Transverse colon (tissue), 4 donors: ENCODE results near the gene PTPRG. TPM values are rescaled to one million over a fixed set of nuclear protein-coding genes. Genes with fewer than 3 reads are reported as not detected.
A peak's percentile ranks its signal among the peaks of the same experiment; 100 is the strongest.
"Not testable (repeated sequence)": the region's sequence is repeated elsewhere in the genome, so short reads cannot be mapped to it uniquely, and the experiment has no call there.

Source experiments
- DNase-seq: peaks from one replicate; pipeline ENCODE4 v3.0.0-alpha.2; 2019
- H3K27ac ChIP-seq, 4 donors: fragments of 200-600 bp; sonication (generic); 2 replicates each; pipeline ENCODE4 v1.5.1; 2016 to 2018; ENCODE audit warnings: inconsistent platforms in 4 of 4
- H3K27me3 ChIP-seq: fragments of 200-600 bp; sonication (generic); 2 replicates; pipeline ENCODE4 v1.5.1; 2017; ENCODE audit warnings: inconsistent platforms
- H3K36me3 ChIP-seq, 4 donors: fragments of 200-600 bp; sonication (generic); 2 replicates each; pipeline ENCODE4 v1.5.1; 2017 to 2019; ENCODE audit warnings: inconsistent platforms in 4 of 4
- H3K4me1 ChIP-seq, 4 donors: fragments of 200-600 bp; sonication (generic); 2 replicates each; pipeline ENCODE4 v1.5.1; 2017 to 2020; ENCODE audit warnings: inconsistent platforms in 4 of 4
- H3K4me3 ChIP-seq, 4 donors: fragments of 200-600 bp; sonication (generic); 1 replicate in 1 of 4; 2 replicates in 3 of 4; pipeline versions ENCODE4 v1.5.1 to v1.6.1; 2017 to 2019; ENCODE audit warnings: inconsistent platforms in 4 of 4
- H3K9me3 ChIP-seq, 2 donors: fragments of 200-600 bp; sonication (generic); 2 replicates each; pipeline ENCODE4 v1.5.1; 2017 to 2019; ENCODE audit warnings: inconsistent platforms in 2 of 2
- EP300 ChIP-seq: sonication (generic); formaldehyde crosslinking; IDR thresholded peaks from one replicate; pipeline ENCODE4 v1.6.1; 2017; ENCODE audit warnings: antibody characterized with exemption, low read depth
- POLR2A ChIP-seq: fragments of 450-650 bp; IDR thresholded peaks from one replicate; pipeline ENCODE4 v1.6.1; 2016; ENCODE audit warnings: antibody characterized with exemption, mild to moderate bottlenecking, moderate library complexity
- POLR2AphosphoS5 ChIP-seq, 3 donors: sonication (generic); formaldehyde crosslinking; IDR thresholded peaks; one replicate each; pipeline ENCODE4 v1.6.1; 2016; ENCODE audit warnings: antibody characterized with exemption in 3 of 3
- WGBS, 2 donors: methylation state at CpG; one replicate each; pipeline ENCODE4 v1.1.5; 2018; ENCODE audit warnings: low coverage in 1 of 2; 5-methylcytosine and 5-hydroxymethylcytosine counted together
- in situ Hi-C, 4 donors: fragments of 200-750 bp; cut with MboI; loops; one replicate each; pipeline versions ENCODE4 v1.15.0 to v1.15.1; 2017; ENCODE audit warnings: low sequenced_read_pairs in 3 of 4, low pct_ligation_motif_present in 1 of 4, low pct_unique_long_range_greater_than_20kb in 1 of 4
- intact Hi-C: fragments of 100-400 bp; cut with DNase I; formaldehyde crosslinking; loops from one replicate; pipeline ENCODE4 v1.15.1; 2023; ENCODE audit warnings: low total_unique reads
- total RNA-seq, 4 donors: library from RNA; depleted of rRNA; stranded (reverse); fragments of >200 nt; gene quantifications; one replicate each; pipeline ENCODE4 v1.1.0, GENCODE V29; 2016
- TF ChIP-seq, protein P1 (sequence below), 5 experiments: fragments of 200-600 bp in 3 of 5; fragments of 450-650 bp in 2 of 5; sonication (generic) in 3 of 5; IDR thresholded peaks; 1 replicate in 2 of 5; 2 replicates in 3 of 5; pipeline ENCODE4 v1.5.1; 2016 to 2017; ENCODE audit warnings: antibody characterized with exemption in 5 of 5, inconsistent platforms in 3 of 5, mild to moderate bottlenecking in 2 of 5, moderate library complexity in 1 of 5

Gene PTPRG
- total RNA-seq, 4 donors from 2014 or later = 29.2 to 83.4 (median 41.6) TPM

DNA sequence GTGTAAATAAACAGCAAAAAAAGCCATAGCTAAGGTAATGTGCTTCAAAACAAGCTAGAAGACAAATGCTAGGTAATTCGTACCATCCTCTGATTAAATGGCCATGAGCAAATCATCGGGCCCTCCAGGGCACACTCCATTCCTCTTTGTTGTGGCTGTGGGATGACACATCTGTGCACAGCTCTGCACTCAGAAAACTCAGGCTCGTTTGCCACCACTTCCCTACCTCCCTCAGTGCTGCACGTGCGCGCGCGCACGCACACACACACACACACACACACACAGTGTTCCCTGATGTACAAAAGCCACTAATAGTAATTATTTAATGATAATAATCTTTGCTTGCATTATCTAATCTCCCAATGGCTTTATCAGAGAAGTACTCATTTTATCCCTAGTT, 475.4 kb downstream of the PTPRG start:
- Histone ChIP-seq H3K36me3 (no peaks in the 10 kb centered on the region), H3K4me1 (no peaks in the 10 kb centered on the region), H3K9me3 (no peaks in the 10 kb centered on the region), H3K4me3 (no peak overlapping the region), H3K27ac (no peak overlapping the region), H3K27me3 (no peaks in the 10 kb centered on the region)
- intact Hi-C loops = no loop called here
- 68 to 78% methylated on average over 5 to 9 of the region's 9 CpGs for WGBS, 2 donors
- TF ChIP-seq POLR2A = no peak
- no peak for DNase-seq
- in situ Hi-C loops = no loop called here

DNA sequence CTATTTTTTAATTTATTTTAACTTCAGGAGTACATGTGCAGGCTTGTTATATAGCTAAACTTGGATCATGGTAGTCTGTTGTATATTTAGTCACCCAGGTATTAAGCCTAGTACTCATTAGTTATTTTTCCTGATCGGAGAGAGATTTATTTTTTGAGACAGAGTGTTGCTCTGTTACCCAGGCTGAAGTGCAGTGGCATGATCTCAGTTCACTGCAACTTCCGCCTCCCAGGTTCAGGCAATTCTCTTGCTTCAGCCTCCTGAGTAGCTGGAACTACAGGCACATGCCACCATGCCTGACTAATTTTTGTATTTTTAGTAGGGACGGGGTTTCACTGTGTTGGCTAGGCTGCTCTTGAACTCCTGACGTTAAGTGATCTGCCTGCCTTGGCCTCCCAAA, 477.4 kb downstream of the PTPRG start:
- H3K27me3 ChIP-seq, intact Hi-C loops, DNase-seq, H3K4me3 ChIP-seq, H3K4me1 ChIP-seq, H3K36me3 ChIP-seq, H3K9me3 ChIP-seq, in situ Hi-C loops: not testable (repeated sequence)
- 71 to 81% methylated on average over 4 of the region's 4 CpGs for WGBS, 2 donors
- H3K27ac ChIP-seq = peak overlapping the region in 1 of 4 donors; percentile 18

DNA sequence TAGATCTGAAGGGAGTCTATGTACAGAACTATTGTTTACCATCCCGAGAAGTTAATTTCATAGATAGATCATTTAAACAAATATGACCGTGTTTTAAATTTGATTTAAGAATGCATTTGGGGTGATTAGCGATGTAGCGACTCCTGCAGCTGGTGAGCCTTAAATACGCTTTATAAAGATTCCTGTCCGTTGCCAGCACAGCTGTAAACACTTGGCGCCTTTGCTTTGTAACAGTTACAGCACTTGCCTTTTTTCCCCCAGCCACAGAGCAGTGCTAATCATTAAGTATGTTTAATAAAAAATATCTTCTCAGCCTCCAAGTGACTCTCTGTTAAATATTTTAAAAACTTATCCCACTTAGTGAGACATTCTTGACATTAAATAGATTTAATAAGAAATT, 478.2 kb downstream of the PTPRG start:
- TF ChIP-seq POLR2AphosphoS5 (IDR thresholded peaks at IDR 0.05) (no peak), POLR2A (no peak), EP300 (no peak)
- TF ChIP-seq, protein P1, sequence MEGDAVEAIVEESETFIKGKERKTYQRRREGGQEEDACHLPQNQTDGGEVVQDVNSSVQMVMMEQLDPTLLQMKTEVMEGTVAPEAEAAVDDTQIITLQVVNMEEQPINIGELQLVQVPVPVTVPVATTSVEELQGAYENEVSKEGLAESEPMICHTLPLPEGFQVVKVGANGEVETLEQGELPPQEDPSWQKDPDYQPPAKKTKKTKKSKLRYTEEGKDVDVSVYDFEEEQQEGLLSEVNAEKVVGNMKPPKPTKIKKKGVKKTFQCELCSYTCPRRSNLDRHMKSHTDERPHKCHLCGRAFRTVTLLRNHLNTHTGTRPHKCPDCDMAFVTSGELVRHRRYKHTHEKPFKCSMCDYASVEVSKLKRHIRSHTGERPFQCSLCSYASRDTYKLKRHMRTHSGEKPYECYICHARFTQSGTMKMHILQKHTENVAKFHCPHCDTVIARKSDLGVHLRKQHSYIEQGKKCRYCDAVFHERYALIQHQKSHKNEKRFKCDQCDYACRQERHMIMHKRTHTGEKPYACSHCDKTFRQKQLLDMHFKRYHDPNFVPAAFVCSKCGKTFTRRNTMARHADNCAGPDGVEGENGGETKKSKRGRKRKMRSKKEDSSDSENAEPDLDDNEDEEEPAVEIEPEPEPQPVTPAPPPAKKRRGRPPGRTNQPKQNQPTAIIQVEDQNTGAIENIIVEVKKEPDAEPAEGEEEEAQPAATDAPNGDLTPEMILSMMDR (IDR thresholded peaks at IDR 0.05) = no peak

DNA sequence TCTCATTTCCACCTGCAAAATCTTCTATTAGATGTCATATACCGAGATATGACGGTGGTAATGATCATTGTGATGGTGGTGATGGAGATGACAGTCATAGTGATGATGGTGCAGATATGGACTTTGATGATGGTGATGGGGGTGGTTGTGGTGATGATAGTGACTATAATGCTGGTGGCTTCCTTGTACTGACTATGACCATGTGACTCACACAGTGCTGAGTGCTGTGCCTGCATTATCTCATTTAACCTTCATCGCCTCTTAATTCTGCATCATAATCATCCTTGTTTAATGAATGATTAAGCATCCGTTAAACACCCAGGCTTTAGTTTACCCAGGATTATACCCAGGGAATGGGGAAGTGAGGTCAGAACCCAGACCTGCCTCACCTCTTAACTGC, 480.3 kb downstream of the PTPRG start:
- no peaks in the 10 kb centered on the region for H3K9me3 ChIP-seq
- H3K4me3 ChIP-seq = no peak overlapping the region
- DNase-seq = no peak
- no peak overlapping the region for H3K27ac ChIP-seq
- no peaks in the 10 kb centered on the region for H3K27me3 ChIP-seq
- no peaks in the 10 kb centered on the region for H3K4me1 ChIP-seq
- WGBS, 2 donors = 88 to 94% methylated on average over 4 of the region's 4 CpGs
- intact Hi-C loops = no loop called here
- TF ChIP-seq POLR2AphosphoS5 (IDR thresholded peaks at IDR 0.05) (no peak), POLR2A (no peak), EP300 (no peak)
- TF ChIP-seq, protein P1 (IDR thresholded peaks at IDR 0.05) = no peak
- in situ Hi-C loops = no loop called here
- no peaks in the 10 kb centered on the region for H3K36me3 ChIP-seq

More for the DNA sequence above, 478.2 kb downstream of the PTPRG start:
- no peak for DNase-seq
- no peaks in the 10 kb centered on the region for H3K4me1 ChIP-seq
- in situ Hi-C loops (no loop called here), intact Hi-C loops (no loop called here)
- H3K4me3 ChIP-seq = no peak overlapping the region
- no peaks in the 10 kb centered on the region for H3K27me3 ChIP-seq
- H3K36me3 ChIP-seq = no peaks in the 10 kb centered on the region
- no peaks in the 10 kb centered on the region for H3K9me3 ChIP-seq
- 79 to 80% methylated on average over 7 of the region's 7 CpGs for WGBS, 2 donors
- H3K27ac ChIP-seq = peak overlapping the region in 1 of 4 donors; percentile 18

DNA sequence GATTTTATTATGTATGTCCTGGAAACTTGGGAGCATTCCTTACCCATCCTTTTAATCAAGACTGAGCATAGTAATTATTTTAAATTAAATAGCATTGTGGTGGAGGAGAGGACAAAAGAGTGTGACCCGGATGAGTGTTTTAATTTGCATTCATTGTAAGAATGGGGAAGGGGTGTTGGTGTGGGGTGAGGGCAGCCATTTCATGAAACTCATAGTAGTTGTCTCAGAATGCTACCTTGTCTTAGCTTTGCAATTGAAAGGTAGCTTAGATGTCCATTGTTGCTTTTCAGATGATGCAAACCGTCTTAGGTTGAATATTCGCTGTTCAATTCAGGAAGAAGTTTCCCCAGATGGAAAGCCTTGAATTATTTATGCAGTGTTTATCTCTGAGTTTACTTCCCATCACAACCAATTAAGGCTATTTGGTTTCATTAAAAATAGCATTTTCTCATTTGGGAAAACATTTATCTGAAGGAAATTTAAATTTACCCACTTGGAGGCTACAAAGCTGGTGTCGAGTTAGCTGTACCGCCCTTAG, 483.6 kb downstream of the PTPRG start:
- no peaks in the 10 kb centered on the region for H3K36me3 ChIP-seq
- TF ChIP-seq EP300 = no peak
- TF ChIP-seq, protein P1 (IDR thresholded peaks at IDR 0.05) = no peak
- no peak for TF ChIP-seq POLR2AphosphoS5 (IDR thresholded peaks at IDR 0.05)
- no peak for TF ChIP-seq POLR2A
- DNase-seq = no peak
- in situ Hi-C loops = no loop called here
- WGBS, 2 donors = 68 to 92% methylated on average over 4 to 5 of the region's 5 CpGs
- no peaks in the 10 kb centered on the region for H3K9me3 ChIP-seq
- no peaks in the 10 kb centered on the region for H3K4me1 ChIP-seq
- H3K27ac ChIP-seq = no peak overlapping the region
- no peaks in the 10 kb centered on the region for H3K27me3 ChIP-seq
- intact Hi-C loops = no loop called here
- H3K4me3 ChIP-seq = no peak overlapping the region
